SK-N-SH treated with all-trans-retinoic acid at 6 μM for 48 hours (cell line): ENCODE results near the gene CD52.

ENCODE experiments used
- CSDC2 ChIP-seq: fragments of 250-450 bp; sonication (Bioruptor Pico); IDR thresholded peaks from 2 replicates; pipeline ENCODE4 v1.5.0; 2020; ENCODE audit warnings: mild to moderate bottlenecking, moderate library complexity
- TF ChIP-seq, protein P1 (sequence below): fragments of 250-450 bp; sonication (Bioruptor Pico); IDR thresholded peaks from 2 replicates; pipeline ENCODE4 v1.8.0; 2020; ENCODE audit warnings: mild to moderate bottlenecking, moderate library complexity, borderline replicate concordance

GRCh38 chr1:26323382-26323781, 5.6 kb downstream of the CD52 start:
- TF ChIP-seq CSDC2 (CRISPR knock-in tag) = no peak
- TF ChIP-seq, protein P1, sequence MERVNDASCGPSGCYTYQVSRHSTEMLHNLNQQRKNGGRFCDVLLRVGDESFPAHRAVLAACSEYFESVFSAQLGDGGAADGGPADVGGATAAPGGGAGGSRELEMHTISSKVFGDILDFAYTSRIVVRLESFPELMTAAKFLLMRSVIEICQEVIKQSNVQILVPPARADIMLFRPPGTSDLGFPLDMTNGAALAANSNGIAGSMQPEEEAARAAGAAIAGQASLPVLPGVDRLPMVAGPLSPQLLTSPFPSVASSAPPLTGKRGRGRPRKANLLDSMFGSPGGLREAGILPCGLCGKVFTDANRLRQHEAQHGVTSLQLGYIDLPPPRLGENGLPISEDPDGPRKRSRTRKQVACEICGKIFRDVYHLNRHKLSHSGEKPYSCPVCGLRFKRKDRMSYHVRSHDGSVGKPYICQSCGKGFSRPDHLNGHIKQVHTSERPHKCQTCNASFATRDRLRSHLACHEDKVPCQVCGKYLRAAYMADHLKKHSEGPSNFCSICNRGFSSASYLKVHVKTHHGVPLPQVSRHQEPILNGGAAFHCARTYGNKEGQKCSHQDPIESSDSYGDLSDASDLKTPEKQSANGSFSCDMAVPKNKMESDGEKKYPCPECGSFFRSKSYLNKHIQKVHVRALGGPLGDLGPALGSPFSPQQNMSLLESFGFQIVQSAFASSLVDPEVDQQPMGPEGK = no peak
